Hepatocyte (in vitro differentiated cells): ENCODE measurements around the gene SMAP2.

ENCODE experiments used
- EZH2phosphoT487 ChIP-seq: fragments of 200-600 bp; sonication (generic); IDR thresholded peaks from one replicate; pipeline ENCODE4 v1.6.1; 2018; ENCODE audit warnings: antibody characterized with exemption, mild to moderate bottlenecking, low read depth, moderate library complexity; ENCODE audit not compliant: unreplicated experiment, severe bottlenecking
- TF ChIP-seq, protein P1 (sequence below): fragments of 200-600 bp; sonication (generic); IDR thresholded peaks from 2 replicates; pipeline ENCODE4 v1.5.1; 2016; ENCODE audit warnings: antibody characterized with exemption, mild to moderate bottlenecking; ENCODE audit not compliant: poor library complexity

DNA sequence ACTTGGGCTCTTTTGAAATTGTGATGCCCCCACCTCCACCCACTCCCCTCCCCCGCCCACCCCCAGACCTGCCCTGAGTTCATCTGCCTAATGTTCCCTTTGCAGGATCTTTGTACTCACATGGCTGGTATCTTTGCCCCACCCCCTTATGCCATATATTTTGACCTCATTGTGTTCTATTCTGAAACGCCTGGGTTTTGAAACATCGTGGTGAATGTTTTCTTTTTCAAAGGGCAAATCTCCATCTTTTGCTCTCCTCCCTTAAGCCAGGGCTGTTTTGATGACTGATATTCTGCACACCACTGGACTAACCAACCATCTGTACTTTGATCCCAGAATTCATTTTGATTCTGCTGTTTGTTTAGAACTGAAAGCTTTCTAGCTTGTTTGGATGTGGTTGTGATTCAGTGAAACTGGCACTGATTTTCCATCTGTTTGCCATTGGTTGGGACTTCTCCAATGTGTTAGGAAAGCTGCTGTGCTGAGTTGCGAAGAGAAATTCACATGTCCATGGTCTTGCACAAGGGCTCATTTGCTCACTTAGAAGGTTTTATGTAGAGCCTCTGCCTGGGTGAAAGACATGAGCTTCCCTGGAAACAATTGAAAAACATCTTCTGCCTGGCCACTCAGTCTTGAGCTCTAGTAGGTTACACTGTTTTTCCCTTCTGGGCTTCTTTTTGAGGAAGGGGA lies 16.5 kb downstream of the SMAP2 start:
- TF ChIP-seq, protein P1, sequence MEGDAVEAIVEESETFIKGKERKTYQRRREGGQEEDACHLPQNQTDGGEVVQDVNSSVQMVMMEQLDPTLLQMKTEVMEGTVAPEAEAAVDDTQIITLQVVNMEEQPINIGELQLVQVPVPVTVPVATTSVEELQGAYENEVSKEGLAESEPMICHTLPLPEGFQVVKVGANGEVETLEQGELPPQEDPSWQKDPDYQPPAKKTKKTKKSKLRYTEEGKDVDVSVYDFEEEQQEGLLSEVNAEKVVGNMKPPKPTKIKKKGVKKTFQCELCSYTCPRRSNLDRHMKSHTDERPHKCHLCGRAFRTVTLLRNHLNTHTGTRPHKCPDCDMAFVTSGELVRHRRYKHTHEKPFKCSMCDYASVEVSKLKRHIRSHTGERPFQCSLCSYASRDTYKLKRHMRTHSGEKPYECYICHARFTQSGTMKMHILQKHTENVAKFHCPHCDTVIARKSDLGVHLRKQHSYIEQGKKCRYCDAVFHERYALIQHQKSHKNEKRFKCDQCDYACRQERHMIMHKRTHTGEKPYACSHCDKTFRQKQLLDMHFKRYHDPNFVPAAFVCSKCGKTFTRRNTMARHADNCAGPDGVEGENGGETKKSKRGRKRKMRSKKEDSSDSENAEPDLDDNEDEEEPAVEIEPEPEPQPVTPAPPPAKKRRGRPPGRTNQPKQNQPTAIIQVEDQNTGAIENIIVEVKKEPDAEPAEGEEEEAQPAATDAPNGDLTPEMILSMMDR, result no peak
- no peak for TF ChIP-seq EZH2phosphoT487
